Ishikawa (cell line): ENCODE results near the gene JMJD1C.

Experiments used
- CEBPB ChIP-seq: IDR thresholded peaks from 2 replicates; pipeline ENCODE4 v1.6.1; 2012
- CREB1 ChIP-seq: IDR thresholded peaks from 2 replicates; pipeline ENCODE4 v1.6.1; 2012; ENCODE audit warnings: low read depth
- EGR1 ChIP-seq: IDR thresholded peaks from 2 replicates; pipeline ENCODE4 v1.6.1; 2012
- EP300 ChIP-seq: IDR thresholded peaks from 2 replicates; pipeline ENCODE4 v1.6.1; 2012; ENCODE audit warnings: borderline replicate concordance
- FOXM1 ChIP-seq: IDR thresholded peaks from 2 replicates; pipeline ENCODE4 v1.6.1; 2012; ENCODE audit warnings: low read depth, borderline replicate concordance
- MAX ChIP-seq: IDR thresholded peaks from 2 replicates; pipeline ENCODE4 v1.6.1; 2012
- NFIC ChIP-seq: IDR thresholded peaks from 2 replicates; pipeline ENCODE4 v1.6.1; 2012
- RAD21 ChIP-seq: IDR thresholded peaks from 2 replicates; pipeline ENCODE4 v1.6.1; 2012; ENCODE audit warnings: low read depth
- REST ChIP-seq: IDR thresholded peaks from 2 replicates; pipeline ENCODE4 v1.6.1; 2012; ENCODE audit warnings: low read depth, mild to moderate bottlenecking
- TAF1 ChIP-seq: IDR thresholded peaks from 2 replicates; pipeline ENCODE4 v1.6.1; 2012; ENCODE audit warnings: low read depth, mild to moderate bottlenecking
- TCF12 ChIP-seq: IDR thresholded peaks from 2 replicates; pipeline ENCODE4 v1.6.1; 2012; ENCODE audit warnings: low read depth
- TEAD4 ChIP-seq: IDR thresholded peaks from 2 replicates; pipeline ENCODE4 v1.6.1; 2012
- USF1 ChIP-seq: IDR thresholded peaks from 2 replicates; pipeline ENCODE4 v1.6.1; 2012
- YY1 ChIP-seq: IDR thresholded peaks from 2 replicates; pipeline ENCODE4 v1.6.1; 2012; ENCODE audit warnings: low read depth
- ZBTB7A ChIP-seq: IDR thresholded peaks from 2 replicates; pipeline ENCODE4 v1.6.1; 2012; ENCODE audit warnings: low read depth

JMJD1C gene

GRCh38 chr10:63266391-63267316, 199.1 kb downstream of the JMJD1C start:
- TF ChIP-seq USF1 = no peak
- no peak for TF ChIP-seq TEAD4
- no peak for TF ChIP-seq EGR1
- TF ChIP-seq NFIC = no peak
- TF ChIP-seq REST = no peak
- TF ChIP-seq TAF1 = no peak
- TF ChIP-seq FOXM1 = no peak
- no peak for TF ChIP-seq MAX
- no peak for TF ChIP-seq RAD21
- TF ChIP-seq TCF12 = no peak
- no peak for TF ChIP-seq ZBTB7A
- no peak for TF ChIP-seq YY1
- TF ChIP-seq CEBPB = no peak
- TF ChIP-seq CREB1 = no peak
- no peak for TF ChIP-seq EP300

GRCh38 chr10:63265683-63266235, 200.0 kb downstream of the JMJD1C start:
- TF ChIP-seq EP300 (no peak), TCF12 (no peak), FOXM1 (no peak), REST (no peak), RAD21 (no peak), NFIC (no peak), CEBPB (no peak), CREB1 (no peak), YY1 (no peak), TAF1 (no peak), ZBTB7A (no peak)

- TF ChIP-seq EGR1 (peak; percentile 33; the same call in 1 of the 2 replicates), USF1 (no peak)
Measured at GRCh38 chr10:63265222-63265617, 200.6 kb downstream of the JMJD1C start.

- TF ChIP-seq EGR1 (no peak), FOXM1 (0 out of 2 replicates have a peak, but pooled peaks have one; percentile 13)
Measured at GRCh38 chr10:63264617-63265221, 201.1 kb downstream of the JMJD1C start.

GRCh38 chr10:63262430-63263073, 203.2 kb downstream of the JMJD1C start:
- TF ChIP-seq TCF12 = no peak
- no peak for TF ChIP-seq TEAD4
- no peak for TF ChIP-seq REST
- no peak for TF ChIP-seq ZBTB7A
- TF ChIP-seq TAF1 = no peak
- no peak for TF ChIP-seq NFIC
- TF ChIP-seq RAD21 = no peak
- TF ChIP-seq EP300 = no peak
- TF ChIP-seq CREB1 = no peak
- TF ChIP-seq FOXM1 = no peak
- TF ChIP-seq MAX = no peak
- TF ChIP-seq YY1 = no peak
- TF ChIP-seq EGR1 = no peak
- no peak for TF ChIP-seq CEBPB
- TF ChIP-seq USF1 = no peak
